ENCODE measurements around the gene PDZD4. TPM values are rescaled to one million over a fixed set of nuclear protein-coding genes. Genes with fewer than 3 reads are reported as not detected.

PDZD4 gene
- total and polyA plus RNA-seq, 9 of the 15 experiments (the other 6 are each of a cell fraction or from before 2014, with no cell fraction given): 0.05 to 0.38 (median 0.07) TPM; not detected in 5

- TF ChIP-seq ZNF277 (CRISPR knock-in tag; IDR thresholded peaks at IDR 0.05; ENCODE audit: borderline replicate concordance) (no peak), TAF1 (IDR thresholded peaks at IDR 0.05; ENCODE audit: control insufficient read depth, extremely low read depth, insufficient read depth, low read length, severe bottlenecking) (peak; percentile 37), OTX1 (CRISPR knock-in tag; IDR thresholded peaks at IDR 0.05) (peak; percentile 58; the same call in 1 of the 2 replicates), GATAD2A (IDR thresholded peaks at IDR 0.05) (peak; percentile 54; the same call in 1 of the 2 replicates), SP2 (IDR thresholded peaks at IDR 0.05; ENCODE audit: extremely low read depth, low read depth, low read length, poor library complexity, severe bottlenecking) (no peak), POLR2AphosphoS5 (IDR thresholded peaks at IDR 0.05; ENCODE audit: control insufficient read depth, insufficient read depth, low read depth, low read length) (peak; percentile 66), DMBX1 (CRISPR knock-in tag; IDR thresholded peaks at IDR 0.05; ENCODE audit: borderline replicate concordance) (no peak), MCM7 (IDR thresholded peaks at IDR 0.05) (no peak), HDAC2 (IDR thresholded peaks at IDR 0.05) (peak; percentile 42; the same call in 1 of the 2 replicates), DPF2 (IDR thresholded peaks at IDR 0.05) (peak; percentile 76), PCBP1 (IDR thresholded peaks at IDR 0.05; ENCODE audit: low read depth, low read length, poor library complexity, severe bottlenecking) (no peak), LEF1 (IDR thresholded peaks at IDR 0.05) (peak; percentile 62; the same call in 1 of the 2 replicates), ZFX (CRISPR knock-in tag; IDR thresholded peaks at IDR 0.05) (peak; percentile 26; the same call in 1 of the 2 replicates), ATF3 (IDR thresholded peaks at IDR 0.05) (peak; percentile 74), ATF3 (CRISPR knock-in tag; conservative IDR thresholded peaks at IDR 0.05) (no peak), SMARCA4 (IDR thresholded peaks at IDR 0.05) (peak; percentile 48; the same call in 1 of the 2 replicates), POLR2A (conservative IDR thresholded peaks at IDR 0.05) (peak; percentile 76), NFRKB (IDR thresholded peaks at IDR 0.05; ENCODE audit: low read depth) (peak; percentile 77; the same call in 1 of the 2 replicates), NCOR1 (IDR thresholded peaks at IDR 0.05) (peak; percentile 22; the same call in 1 of the 2 replicates), TAL1 (IDR thresholded peaks at IDR 0.05) (no peak), RAD21 (CRISPR knock-in tag; conservative IDR thresholded peaks at IDR 0.05 in 1 of 2, IDR thresholded peaks at IDR 0.05 in 1 of 2) (peak in 1 of 2 experiments; percentile 18; a peak in 1 of 4 replicates), FOXJ3 (CRISPR knock-in tag; IDR thresholded peaks at IDR 0.05) (no peak), RBFOX2 (IDR thresholded peaks at IDR 0.05; ENCODE audit: low read depth, low read length) (peak; percentile 72), ARNT (IDR thresholded peaks at IDR 0.05) (no peak), NBN (IDR thresholded peaks at IDR 0.05; ENCODE audit: low read depth) (0 out of 2 replicates have a peak, but pooled peaks have one; percentile 26), CXXC5 (CRISPR knock-in tag; IDR thresholded peaks at IDR 0.05) (peak; percentile 11; the same call in 1 of the 2 replicates), CBFA2T3 (IDR thresholded peaks at IDR 0.05) (peak; percentile 43)
- TF ChIP-seq, protein P1, sequence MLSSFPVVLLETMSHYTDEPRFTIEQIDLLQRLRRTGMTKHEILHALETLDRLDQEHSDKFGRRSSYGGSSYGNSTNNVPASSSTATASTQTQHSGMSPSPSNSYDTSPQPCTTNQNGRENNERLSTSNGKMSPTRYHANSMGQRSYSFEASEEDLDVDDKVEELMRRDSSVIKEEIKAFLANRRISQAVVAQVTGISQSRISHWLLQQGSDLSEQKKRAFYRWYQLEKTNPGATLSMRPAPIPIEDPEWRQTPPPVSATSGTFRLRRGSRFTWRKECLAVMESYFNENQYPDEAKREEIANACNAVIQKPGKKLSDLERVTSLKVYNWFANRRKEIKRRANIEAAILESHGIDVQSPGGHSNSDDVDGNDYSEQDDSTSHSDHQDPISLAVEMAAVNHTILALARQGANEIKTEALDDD (IDR thresholded peaks at IDR 0.05): no peak
Observed at GRCh38 chrX:153766098-153766817, 64.1 kb downstream of the PDZD4 start (continued).

Measured in K562 (cell line).